SW 1271 (cell line): Measurements from ENCODE around the gene MEIS3.

Source experiments
- DNase-seq, 2 experiments: peaks; one replicate each; lab custom pipeline; 2025; lab: John Stamatoyannopoulos, UW

Gene MEIS3

GRCh38 chr19:47435196-47435595, 15.9 kb upstream of the MEIS3 start:
- no peak for DNase-seq

- no peak for DNase-seq
Measured at GRCh38 chr19:47434088-47434487, 14.8 kb upstream of the MEIS3 start.

DNA sequence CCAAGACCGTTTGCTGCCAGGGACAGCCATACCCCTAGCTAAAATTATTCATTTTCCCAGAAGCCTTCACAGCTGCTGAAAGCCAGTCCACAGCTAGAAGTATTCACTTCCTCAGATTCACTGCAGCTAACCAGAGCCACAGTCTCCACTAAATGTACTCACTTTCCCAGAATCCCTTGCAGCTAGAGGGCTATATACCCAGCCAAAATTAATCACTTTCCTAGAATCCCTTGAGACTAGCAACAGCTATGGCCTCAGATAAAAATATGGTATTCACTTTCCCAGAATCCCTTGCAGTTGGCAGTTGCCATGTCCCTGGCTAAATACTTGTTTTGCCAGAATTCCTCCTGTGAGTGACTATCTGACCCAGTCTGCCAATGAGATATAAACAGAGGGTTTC, 13.8 kb upstream of the MEIS3 start:
- no peak for DNase-seq

- DNase-seq: no peak
Measured at GRCh38 chr19:47432499-47432898, 13.2 kb upstream of the MEIS3 start.

DNA sequence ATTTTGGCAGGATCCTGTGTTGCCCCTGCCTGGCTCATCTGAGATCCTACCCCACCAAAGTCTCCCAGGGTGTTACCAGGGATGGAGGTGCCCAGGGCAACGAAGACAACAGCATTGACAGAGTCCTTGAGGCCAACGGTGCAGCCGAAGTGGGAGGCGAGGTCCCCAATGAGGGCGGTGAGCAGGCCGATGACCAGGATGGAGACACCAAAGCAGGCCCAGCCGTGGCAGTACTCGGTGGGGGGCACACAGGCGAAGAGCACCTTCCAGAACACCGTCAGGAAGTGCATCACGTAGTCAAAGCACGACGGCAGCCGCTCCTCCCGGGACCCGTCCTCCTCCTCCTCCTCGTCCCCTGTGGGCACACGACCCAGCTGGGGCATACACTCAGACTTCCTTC, 12.8 kb upstream of the MEIS3 start:
- no peak for DNase-seq

DNA sequence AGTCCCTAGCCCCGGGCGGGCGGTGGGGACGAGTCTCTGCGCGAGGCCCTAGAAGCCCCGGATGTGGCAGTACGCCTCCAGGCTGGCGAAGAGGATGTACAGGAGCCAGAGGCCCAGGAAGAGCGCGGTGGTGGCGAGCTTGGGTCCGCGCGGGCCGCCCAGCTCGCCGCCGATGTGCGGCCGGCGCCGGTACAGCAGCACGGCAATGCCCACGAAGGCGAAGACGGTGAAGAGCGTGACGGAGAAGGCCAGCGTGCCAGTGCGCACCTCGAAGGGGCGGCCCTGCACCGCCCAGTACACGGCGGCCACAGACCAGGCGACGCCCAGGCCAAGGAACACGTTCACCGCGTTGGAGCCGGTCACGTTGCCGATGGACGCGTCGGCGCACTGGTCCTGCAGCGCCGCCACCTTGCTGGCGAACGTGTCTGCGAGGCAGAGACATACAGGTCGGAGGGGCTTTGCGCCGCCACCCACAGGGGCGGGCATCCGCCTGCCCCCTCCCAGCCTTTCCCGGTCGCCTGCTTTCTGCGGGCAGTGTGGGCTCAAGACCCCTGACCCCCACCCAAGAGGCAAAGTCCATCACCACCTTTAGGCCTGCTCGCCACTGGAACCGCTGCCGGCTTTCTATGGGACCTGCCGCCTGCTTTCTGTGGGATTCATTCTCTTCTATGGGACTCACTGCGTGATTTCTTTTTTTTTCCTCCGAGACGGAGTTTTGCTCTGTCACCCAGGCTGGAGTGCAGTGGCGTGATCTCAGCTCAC, 10.9 kb upstream of the MEIS3 start:
- no peak for DNase-seq

DNA sequence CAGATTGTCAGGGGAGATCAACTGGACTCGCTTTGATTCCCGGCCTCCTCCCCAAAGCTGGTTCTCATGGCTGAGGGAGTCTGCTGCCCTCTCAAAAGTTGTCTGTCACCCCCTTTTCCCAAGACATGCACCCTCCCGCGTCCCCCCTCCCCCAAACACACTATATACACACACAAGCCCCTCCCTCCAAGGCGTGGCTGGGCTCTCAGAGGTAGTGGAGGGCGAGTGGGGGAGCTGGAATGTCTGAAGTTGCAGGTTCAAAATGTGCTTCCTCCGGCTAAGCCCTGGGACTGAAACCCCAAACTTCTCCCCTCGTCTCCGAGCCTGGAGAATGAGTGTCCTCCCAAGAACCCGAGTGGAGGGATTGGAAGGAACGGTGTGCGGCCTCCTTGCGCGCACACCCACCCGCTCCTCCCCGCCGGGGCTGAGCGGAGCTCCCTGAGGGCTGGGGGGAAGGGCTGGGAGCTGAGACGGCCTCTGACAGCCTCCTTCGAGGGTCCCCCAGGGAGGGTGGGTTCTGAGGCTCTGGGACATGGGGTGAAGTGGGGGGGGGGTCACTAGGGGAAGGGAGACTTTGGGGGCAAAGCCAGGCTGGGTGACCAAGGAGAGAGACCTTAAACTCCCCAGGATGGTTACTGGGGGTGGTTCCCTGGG, 9.9 kb upstream of the MEIS3 start:
- no peak for DNase-seq

DNA sequence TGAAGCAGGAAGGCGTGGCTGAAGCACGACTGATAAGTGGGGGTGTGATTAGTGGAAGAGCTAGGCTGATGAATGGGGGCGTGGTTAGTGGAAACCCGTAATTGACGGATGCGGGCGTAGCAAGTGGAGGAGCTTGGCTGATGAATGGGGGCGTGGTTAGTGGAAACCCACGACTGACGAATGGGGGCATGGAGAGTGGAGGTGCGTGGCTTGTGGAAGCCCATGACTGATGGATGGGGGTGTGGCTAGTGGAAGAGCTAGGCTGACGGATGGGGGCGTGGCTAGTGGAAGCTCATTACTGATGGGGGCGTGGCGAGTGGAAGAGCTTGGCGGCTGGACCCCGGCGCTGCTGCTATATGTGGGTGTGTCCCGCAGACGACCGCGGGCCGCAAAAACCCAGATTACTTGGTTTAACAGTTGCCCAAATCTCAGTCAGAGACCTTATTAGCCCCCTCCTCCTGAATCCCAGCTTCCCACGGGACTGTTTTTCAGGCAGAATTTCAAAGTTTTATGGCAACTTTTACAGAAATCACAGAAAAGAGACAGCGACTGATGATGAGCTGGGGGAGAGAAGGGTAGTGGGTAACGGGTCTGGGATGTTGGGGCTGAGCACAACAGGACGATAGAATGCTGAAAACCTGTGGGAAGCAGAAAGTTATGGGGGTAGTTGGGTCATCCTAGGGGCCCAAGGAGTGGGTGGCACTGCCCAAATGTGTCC, 9.0 kb upstream of the MEIS3 start:
- DNase-seq: peak; percentile 92 to 93

- DNase-seq: peak in 1 of 2 experiments; percentile 38
Measured at GRCh38 chr19:47427241-47428176, 8.2 kb upstream of the MEIS3 start.

DNA sequence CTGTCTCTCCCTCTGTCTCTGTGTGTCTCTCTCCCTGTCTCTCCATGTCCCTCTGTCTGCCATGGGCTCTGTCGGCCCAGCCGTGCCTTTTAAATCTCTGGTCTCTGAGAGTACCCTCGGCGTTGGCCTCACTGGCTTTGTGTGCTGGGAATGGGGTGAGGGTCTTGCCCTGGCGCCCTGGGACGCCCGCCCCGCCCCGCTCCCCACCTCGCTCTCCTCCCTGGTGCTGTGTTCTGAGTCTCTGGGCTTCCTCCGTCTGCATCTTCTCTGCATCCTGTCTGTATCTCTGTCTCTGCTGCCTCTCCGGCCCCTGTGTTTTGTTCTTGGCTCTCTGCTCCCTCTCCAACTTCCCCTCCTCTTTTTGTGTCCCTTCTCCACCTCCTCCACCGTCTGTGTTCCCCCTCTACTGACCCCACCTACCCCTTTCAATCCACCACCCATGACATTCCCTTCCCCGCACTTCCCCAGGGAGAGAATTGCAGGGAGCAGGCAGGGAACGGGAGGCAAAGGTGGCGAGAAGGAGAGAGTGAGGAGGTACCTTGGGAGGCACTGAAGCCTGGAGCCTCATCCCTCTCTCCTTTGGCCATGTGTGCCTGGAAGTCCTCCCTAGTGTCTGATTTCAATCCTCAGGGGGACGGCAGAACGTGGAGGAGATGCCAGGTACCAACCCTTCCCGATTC, 4.0 kb upstream of the MEIS3 start:
- DNase-seq: no peak

DNA sequence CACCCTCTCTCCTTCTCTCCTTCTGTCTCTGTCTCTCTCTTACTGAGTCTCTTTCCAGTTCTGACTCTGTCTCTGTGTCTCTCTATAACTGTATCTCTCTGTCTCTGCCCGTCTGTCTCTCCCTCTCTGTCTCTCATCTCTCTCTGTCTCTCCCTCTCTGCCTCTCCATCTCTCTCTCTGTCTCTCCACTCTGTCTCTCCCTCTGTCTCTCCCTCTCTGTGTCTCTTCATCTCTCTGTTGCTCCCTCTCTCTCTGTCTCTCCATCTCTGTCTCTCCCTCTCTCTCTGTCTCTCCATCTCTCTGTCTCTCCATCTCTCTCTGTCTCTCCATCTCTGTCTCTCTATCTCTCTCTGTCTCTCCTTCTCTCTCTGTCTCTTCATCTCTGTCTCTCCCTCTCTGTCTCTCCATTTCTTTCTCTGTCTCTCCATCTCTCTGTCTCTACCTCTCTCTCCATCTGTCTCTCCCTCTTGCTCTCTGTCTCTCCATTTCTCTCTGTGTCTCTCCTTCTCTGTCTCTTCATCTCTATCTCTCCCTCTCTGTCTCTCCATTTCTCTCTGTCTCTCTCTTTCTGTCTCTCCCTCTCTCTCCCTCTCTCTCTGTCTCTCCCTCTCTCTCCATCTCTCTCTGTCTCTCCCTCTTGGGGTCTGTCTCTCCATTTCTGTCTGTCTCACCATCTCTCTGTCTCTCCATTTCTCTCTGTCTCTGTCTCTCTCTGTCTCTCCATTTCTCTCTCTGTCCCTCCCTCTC, 3.3 kb upstream of the MEIS3 start:
- no peak for DNase-seq

DNA sequence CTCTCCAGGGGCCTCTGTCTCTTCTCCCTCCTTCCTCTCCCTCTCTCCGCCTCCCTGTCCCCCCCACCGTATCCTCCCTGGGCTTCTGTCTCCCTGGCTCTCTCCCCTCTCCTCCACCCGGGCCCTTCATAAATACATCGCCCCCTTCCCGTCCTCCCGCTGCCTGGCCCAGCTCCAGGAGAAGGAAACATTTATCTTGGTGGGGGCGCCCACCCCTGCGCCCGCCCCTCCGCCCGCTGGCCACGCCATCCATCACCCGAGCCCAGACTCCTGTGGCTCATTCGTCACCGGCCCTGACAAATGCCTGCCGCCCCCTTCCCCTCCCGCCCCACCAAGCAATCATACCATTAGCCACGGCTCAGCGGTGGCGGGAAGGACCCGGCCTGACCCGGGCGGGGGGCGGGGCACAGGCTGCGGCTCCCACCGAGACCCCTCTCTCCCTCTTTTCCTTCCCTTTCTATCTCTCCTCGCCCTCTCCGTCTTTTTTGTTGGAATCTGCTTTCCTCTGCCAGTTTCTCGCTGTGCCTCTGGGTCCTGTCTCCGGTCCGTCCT, 2.6 kb upstream of the MEIS3 start:
- DNase-seq: no peak

- DNase-seq: no peak
Measured at GRCh38 chr19:47421244-47421786, 2.0 kb upstream of the MEIS3 start.

GRCh38 chr19:47419789-47420188, 462 bp upstream of the MEIS3 start:
- no peak for DNase-seq

DNA sequence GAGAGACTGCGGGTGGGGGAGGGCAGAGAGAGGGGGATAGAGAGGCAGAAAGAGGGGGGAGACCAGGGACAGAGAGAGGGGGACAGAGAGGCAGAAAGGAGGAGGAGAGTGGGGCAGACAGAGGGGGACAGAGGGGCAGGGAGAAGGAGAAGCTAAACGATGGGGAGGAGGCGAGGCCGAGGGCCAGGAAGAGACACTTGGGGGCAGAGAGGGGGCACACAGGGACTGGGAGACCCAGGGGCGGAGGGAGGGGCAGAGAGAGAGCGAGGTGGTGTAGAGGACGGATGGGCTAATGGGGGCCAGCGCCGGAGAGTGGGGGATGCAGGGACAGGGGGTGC, 666 bp downstream of the MEIS3 start:
- DNase-seq: no peak

- no peak for DNase-seq
Measured at GRCh38 chr19:47417746-47418691, 1.3 kb downstream of the MEIS3 start.

- no peak for DNase-seq
Measured at GRCh38 chr19:47417107-47417745, 2.1 kb downstream of the MEIS3 start.

- DNase-seq: no peak
Measured at GRCh38 chr19:47416643-47416985, 2.7 kb downstream of the MEIS3 start.
